K562 (cell line): ENCODE measurements around the gene FXYD3.

ENCODE experiments used
- ATF1 ChIP-seq, 2 experiments: fragments of 450-650 bp in 1 of 2; IDR thresholded peaks; 2 replicates each; pipeline ENCODE4 v1.6.1; 2016; ENCODE audit warnings: missing compliant biosample characterization in 1 of 2, missing genetic modification characterization in 1 of 2
- EZH2 ChIP-seq: IDR thresholded peaks from 2 replicates; pipeline ENCODE4 v1.6.1; 2012; ENCODE audit warnings: low read depth, mild to moderate bottlenecking, inconsistent platforms, low read length, borderline replicate concordance
- FOXK1 ChIP-seq: sonication (generic); formaldehyde crosslinking; IDR thresholded peaks from 2 replicates; pipeline ENCODE4 v1.8.0; 2022; ENCODE audit warnings: missing genetic modification reagents, mild to moderate bottlenecking, borderline replicate concordance
- NFRKB ChIP-seq: fragments of 450-650 bp; IDR thresholded peaks from 2 replicates; pipeline ENCODE4 v1.6.1; 2016; ENCODE audit warnings: low read depth
- POLR2A ChIP-seq: fragments of 450-650 bp; conservative IDR thresholded peaks from 2 replicates; pipeline ENCODE4 v1.6.1; 2016
- RNF2 ChIP-seq: sonication (generic); IDR thresholded peaks from 2 replicates; pipeline ENCODE4 v1.6.1; 2016
- SIX5 ChIP-seq, 2 experiments: IDR thresholded peaks; 2 replicates each; pipeline ENCODE4 v1.6.1; 2011; ENCODE audit warnings: low read length in 2 of 2, borderline replicate concordance in 1 of 2, low read depth in 1 of 2, mild to moderate bottlenecking in 1 of 2, moderate library complexity in 1 of 2; ENCODE audit not compliant: insufficient read depth in 1 of 2
- TAF1 ChIP-seq: IDR thresholded peaks from 2 replicates; pipeline ENCODE4 v1.6.1; 2011; ENCODE audit warnings: mild to moderate bottlenecking, low read length, moderate library complexity; ENCODE audit not compliant: insufficient read depth, control insufficient read depth, severe bottlenecking; ENCODE audit errors: extremely low read depth
- ZNF224 ChIP-seq: sonication (generic); formaldehyde crosslinking; IDR thresholded peaks from 2 replicates; pipeline ENCODE4 v1.8.0; 2022; ENCODE audit warnings: mild to moderate bottlenecking, missing genetic modification reagents
- ZZZ3 ChIP-seq: fragments of 450-650 bp; IDR thresholded peaks from 2 replicates; pipeline ENCODE4 v1.6.1; 2016; ENCODE audit warnings: antibody characterized with exemption, mild to moderate bottlenecking, moderate library complexity
- TF ChIP-seq, protein P1 (sequence below), 3 experiments: IDR thresholded peaks in 2 of 3; conservative IDR thresholded peaks in 1 of 3; 2 replicates each; pipeline ENCODE4 v1.5.1; 2011 to 2012; ENCODE audit warnings: low read length in 3 of 3, mild to moderate bottlenecking in 3 of 3, control low read depth in 2 of 3, improper control_type of control experiment in 1 of 3, inconsistent platforms in 1 of 3, low read depth in 1 of 3, mixed read lengths in 1 of 3, moderate library complexity in 1 of 3; ENCODE audit not compliant: insufficient read depth in 2 of 3

DNA sequence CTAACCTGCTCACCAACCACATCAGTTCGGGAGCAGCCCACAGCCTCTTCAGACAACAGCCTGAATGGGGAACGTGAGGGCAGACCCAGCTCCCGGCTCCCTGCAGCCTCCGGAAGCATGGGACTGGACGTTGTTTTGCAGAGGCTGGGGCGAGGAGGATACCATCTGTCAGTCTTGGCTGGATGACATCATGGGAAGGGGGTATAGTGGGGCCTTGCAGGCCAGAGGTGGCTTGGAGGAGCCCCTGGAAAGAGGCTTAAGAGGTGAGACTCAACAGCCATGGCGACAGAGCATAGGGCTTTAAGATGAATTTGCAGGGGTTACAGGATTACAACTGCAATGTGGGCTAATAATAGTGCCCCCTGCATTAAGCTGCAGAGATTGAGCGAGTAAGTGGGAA is 1.5 kb downstream of the FXYD3 start:
- TF ChIP-seq SIX5 (IDR thresholded peaks at IDR 0.05; ENCODE audit: borderline replicate concordance in 1 of 2, insufficient read depth in 1 of 2, low read depth in 1 of 2, low read length in 2 of 2), result no peak
- no peak for TF ChIP-seq TAF1
- no peak for TF ChIP-seq EZH2
- TF ChIP-seq, protein P1, sequence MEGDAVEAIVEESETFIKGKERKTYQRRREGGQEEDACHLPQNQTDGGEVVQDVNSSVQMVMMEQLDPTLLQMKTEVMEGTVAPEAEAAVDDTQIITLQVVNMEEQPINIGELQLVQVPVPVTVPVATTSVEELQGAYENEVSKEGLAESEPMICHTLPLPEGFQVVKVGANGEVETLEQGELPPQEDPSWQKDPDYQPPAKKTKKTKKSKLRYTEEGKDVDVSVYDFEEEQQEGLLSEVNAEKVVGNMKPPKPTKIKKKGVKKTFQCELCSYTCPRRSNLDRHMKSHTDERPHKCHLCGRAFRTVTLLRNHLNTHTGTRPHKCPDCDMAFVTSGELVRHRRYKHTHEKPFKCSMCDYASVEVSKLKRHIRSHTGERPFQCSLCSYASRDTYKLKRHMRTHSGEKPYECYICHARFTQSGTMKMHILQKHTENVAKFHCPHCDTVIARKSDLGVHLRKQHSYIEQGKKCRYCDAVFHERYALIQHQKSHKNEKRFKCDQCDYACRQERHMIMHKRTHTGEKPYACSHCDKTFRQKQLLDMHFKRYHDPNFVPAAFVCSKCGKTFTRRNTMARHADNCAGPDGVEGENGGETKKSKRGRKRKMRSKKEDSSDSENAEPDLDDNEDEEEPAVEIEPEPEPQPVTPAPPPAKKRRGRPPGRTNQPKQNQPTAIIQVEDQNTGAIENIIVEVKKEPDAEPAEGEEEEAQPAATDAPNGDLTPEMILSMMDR (IDR thresholded peaks at IDR 0.05 in 2 of 3, conservative IDR thresholded peaks at IDR 0.05 in 1 of 3; ENCODE audit: insufficient read depth in 2 of 3, low read depth in 1 of 3, low read length in 3 of 3), result no peak
- no peak for TF ChIP-seq RNF2
- TF ChIP-seq ATF1 (CRISPR knock-in tag; IDR thresholded peaks at IDR 0.05), result no peak
- TF ChIP-seq ATF1 (tag; IDR thresholded peaks at IDR 0.05), result no peak
- no peak for TF ChIP-seq ZNF224 (CRISPR knock-in tag)
- TF ChIP-seq FOXK1 (CRISPR knock-in tag), result no peak
- TF ChIP-seq POLR2A, result no peak
- no peak for TF ChIP-seq NFRKB
- TF ChIP-seq ZZZ3, result no peak
